Measurements from ENCODE around the gene AHDC1. TPM values are rescaled to one million over a fixed set of nuclear protein-coding genes. Genes with fewer than 3 reads are reported as not detected.

Gene AHDC1
- total and polyA plus RNA-seq, 2 of the 13 experiments (the other 11 are each of a cell fraction or from before 2014, with no cell fraction given) = 1.0 to 2.7 TPM

DNA sequence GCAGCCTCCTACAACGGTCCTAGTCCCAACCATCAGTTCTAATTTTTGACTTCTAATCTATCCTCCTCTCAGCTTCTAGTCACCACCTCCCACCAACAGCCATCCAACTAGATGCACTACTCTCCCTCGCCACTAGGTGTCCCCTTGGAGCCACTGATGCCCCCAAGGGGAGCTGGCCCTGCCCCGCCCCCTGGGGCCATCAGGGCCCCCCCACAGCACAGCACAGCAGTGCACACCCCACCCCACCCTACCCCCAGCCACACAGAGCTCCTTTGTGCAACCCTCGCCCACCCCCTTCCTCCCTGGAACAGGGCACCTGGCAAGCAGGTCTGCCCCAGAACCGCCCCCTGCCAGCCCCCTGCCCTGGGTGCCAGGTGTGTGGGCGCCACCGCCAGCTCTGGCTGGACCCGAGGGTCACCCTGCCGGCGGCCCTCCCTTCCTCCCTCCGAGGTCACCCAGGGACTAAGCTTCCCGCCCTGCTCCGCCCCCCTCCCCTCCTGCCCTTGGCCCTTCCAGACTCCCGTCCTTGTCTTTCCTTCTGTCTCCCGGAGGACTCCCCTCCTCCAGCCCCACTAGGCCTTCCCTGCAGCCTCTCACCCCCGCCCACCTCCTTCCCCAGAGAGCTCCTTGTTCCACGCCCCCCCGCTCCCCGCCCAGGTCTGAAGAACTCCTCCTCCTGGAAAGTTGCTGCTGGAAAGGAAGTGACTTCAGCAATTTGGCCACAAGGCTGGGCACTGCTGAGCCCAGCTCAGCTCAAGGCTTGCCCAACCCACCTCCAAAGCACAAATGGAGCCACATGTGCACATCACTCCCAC, 47.0 kb downstream of the AHDC1 start (continued):
- TF ChIP-seq HOXA3 (CRISPR knock-in tag; IDR thresholded peaks at IDR 0.05) (peak; percentile 32; the same call in 1 of the 2 replicates), ZNF83 (CRISPR knock-in tag; IDR thresholded peaks at IDR 0.05; ENCODE audit: borderline replicate concordance) (no peak), RAD21 (CRISPR knock-in tag; IDR thresholded peaks at IDR 0.05) (peak; percentile 82), XBP1 (CRISPR knock-in tag; IDR thresholded peaks at IDR 0.05) (no peak), ZNF207 (IDR thresholded peaks at IDR 0.05; ENCODE audit: borderline replicate concordance) (no peak), SP1 (IDR thresholded peaks at IDR 0.05) (no peak), SP1 (CRISPR knock-in tag; IDR thresholded peaks at IDR 0.05) (0 out of 2 replicates have a peak, but pooled peaks have one; percentile 47), ZFP62 (CRISPR knock-in tag; IDR thresholded peaks at IDR 0.05) (no peak), ZNF136 (CRISPR knock-in tag; IDR thresholded peaks at IDR 0.05; ENCODE audit: low read depth) (no peak), ZNF484 (CRISPR knock-in tag; IDR thresholded peaks at IDR 0.05; ENCODE audit: borderline replicate concordance, low read depth) (no peak), MAFK (conservative IDR thresholded peaks at IDR 0.05 in 1 of 2, IDR thresholded peaks at IDR 0.05 in 1 of 2; ENCODE audit: low read length in 2 of 2) (no peak), ZKSCAN8 (CRISPR knock-in tag; IDR thresholded peaks at IDR 0.05; ENCODE audit: borderline replicate concordance) (no peak), ZNF562 (CRISPR knock-in tag; IDR thresholded peaks at IDR 0.05; ENCODE audit: borderline replicate concordance) (no peak), SMAD9 (CRISPR knock-in tag; IDR thresholded peaks at IDR 0.05) (no peak), ZNF350 (CRISPR knock-in tag; IDR thresholded peaks at IDR 0.05; ENCODE audit: borderline replicate concordance, low read depth) (peak; percentile 30; the same call in 1 of the 2 replicates), SAP130 (CRISPR knock-in tag; IDR thresholded peaks at IDR 0.05; ENCODE audit: low read depth) (peak; percentile 27; the same call in 1 of the 2 replicates), ADNP (CRISPR knock-in tag; IDR thresholded peaks at IDR 0.05) (no peak), ZNF570 (CRISPR knock-in tag; IDR thresholded peaks at IDR 0.05; ENCODE audit: borderline replicate concordance) (no peak), ZNF724P (CRISPR knock-in tag; IDR thresholded peaks at IDR 0.05; ENCODE audit: borderline replicate concordance) (no peak), ISX (CRISPR knock-in tag; conservative IDR thresholded peaks at IDR 0.05) (no peak), PHB2 (IDR thresholded peaks at IDR 0.05; ENCODE audit: partially characterized antibody) (no peak)
- TF ChIP-seq, protein P1, sequence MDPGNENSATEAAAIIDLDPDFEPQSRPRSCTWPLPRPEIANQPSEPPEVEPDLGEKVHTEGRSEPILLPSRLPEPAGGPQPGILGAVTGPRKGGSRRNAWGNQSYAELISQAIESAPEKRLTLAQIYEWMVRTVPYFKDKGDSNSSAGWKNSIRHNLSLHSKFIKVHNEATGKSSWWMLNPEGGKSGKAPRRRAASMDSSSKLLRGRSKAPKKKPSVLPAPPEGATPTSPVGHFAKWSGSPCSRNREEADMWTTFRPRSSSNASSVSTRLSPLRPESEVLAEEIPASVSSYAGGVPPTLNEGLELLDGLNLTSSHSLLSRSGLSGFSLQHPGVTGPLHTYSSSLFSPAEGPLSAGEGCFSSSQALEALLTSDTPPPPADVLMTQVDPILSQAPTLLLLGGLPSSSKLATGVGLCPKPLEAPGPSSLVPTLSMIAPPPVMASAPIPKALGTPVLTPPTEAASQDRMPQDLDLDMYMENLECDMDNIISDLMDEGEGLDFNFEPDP (CRISPR knock-in tag; conservative IDR thresholded peaks at IDR 0.05) = no peak
- TF ChIP-seq, protein P2, sequence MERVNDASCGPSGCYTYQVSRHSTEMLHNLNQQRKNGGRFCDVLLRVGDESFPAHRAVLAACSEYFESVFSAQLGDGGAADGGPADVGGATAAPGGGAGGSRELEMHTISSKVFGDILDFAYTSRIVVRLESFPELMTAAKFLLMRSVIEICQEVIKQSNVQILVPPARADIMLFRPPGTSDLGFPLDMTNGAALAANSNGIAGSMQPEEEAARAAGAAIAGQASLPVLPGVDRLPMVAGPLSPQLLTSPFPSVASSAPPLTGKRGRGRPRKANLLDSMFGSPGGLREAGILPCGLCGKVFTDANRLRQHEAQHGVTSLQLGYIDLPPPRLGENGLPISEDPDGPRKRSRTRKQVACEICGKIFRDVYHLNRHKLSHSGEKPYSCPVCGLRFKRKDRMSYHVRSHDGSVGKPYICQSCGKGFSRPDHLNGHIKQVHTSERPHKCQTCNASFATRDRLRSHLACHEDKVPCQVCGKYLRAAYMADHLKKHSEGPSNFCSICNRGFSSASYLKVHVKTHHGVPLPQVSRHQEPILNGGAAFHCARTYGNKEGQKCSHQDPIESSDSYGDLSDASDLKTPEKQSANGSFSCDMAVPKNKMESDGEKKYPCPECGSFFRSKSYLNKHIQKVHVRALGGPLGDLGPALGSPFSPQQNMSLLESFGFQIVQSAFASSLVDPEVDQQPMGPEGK (CRISPR knock-in tag; IDR thresholded peaks at IDR 0.05) = peak; percentile 98
- TF ChIP-seq, protein P3, sequence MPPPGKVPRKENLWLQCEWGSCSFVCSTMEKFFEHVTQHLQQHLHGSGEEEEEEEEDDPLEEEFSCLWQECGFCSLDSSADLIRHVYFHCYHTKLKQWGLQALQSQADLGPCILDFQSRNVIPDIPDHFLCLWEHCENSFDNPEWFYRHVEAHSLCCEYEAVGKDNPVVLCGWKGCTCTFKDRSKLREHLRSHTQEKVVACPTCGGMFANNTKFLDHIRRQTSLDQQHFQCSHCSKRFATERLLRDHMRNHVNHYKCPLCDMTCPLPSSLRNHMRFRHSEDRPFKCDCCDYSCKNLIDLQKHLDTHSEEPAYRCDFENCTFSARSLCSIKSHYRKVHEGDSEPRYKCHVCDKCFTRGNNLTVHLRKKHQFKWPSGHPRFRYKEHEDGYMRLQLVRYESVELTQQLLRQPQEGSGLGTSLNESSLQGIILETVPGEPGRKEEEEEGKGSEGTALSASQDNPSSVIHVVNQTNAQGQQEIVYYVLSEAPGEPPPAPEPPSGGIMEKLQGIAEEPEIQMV (CRISPR knock-in tag; IDR thresholded peaks at IDR 0.05; ENCODE audit: low read depth) = no peak
- TF ChIP-seq, protein P4, sequence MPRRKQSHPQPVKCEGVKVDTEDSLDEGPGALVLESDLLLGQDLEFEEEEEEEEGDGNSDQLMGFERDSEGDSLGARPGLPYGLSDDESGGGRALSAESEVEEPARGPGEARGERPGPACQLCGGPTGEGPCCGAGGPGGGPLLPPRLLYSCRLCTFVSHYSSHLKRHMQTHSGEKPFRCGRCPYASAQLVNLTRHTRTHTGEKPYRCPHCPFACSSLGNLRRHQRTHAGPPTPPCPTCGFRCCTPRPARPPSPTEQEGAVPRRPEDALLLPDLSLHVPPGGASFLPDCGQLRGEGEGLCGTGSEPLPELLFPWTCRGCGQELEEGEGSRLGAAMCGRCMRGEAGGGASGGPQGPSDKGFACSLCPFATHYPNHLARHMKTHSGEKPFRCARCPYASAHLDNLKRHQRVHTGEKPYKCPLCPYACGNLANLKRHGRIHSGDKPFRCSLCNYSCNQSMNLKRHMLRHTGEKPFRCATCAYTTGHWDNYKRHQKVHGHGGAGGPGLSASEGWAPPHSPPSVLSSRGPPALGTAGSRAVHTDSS (CRISPR knock-in tag; conservative IDR thresholded peaks at IDR 0.05) = 0 out of 2 replicates have a peak, but pooled peaks have one; percentile 37

All from HepG2 (cell line).